ENCODE measurements around the gene KYAT1. TPM values are rescaled to one million over a fixed set of nuclear protein-coding genes. Genes with fewer than 3 reads are reported as not detected.
"Not testable (repeated sequence)": the region's sequence is repeated elsewhere in the genome, so short reads cannot be mapped to it uniquely, and the experiment has no call there.

Gene KYAT1
- total RNA-seq, 1 donor from 2014 or later: 19.5 TPM

GRCh38 chr9:128847803-128848202, 33.9 kb downstream of the KYAT1 start:
- Mint-ChIP-seq H3K27me3 (ENCODE audit: unreplicated experiment) (peaks cover 12% of the 10 kb centered on the region), H3K36me3 (ENCODE audit: unreplicated experiment) (peaks cover 24% of the 10 kb centered on the region), H3K4me3 (ENCODE audit: unreplicated experiment) (no peak overlapping the region), H3K27ac (ENCODE audit: unreplicated experiment) (peak overlapping the region; percentile 19), H3K9me3 (ENCODE audit: unreplicated experiment) (peaks cover 12% of the 10 kb centered on the region), H3K4me1 (ENCODE audit: low read depth, unreplicated experiment) (peaks cover 8% of the 10 kb centered on the region)
- no peak for TF ChIP-seq CTCF (IDR thresholded peaks at IDR 0.05; ENCODE audit: partially characterized antibody, unreplicated experiment)
- no peak for DNase-seq

- Mint-ChIP-seq H3K4me3 (ENCODE audit: unreplicated experiment) (no peak overlapping the region), H3K27me3 (ENCODE audit: unreplicated experiment) (peaks cover 12% of the 10 kb centered on the region), H3K36me3 (ENCODE audit: unreplicated experiment) (peaks cover 24% of the 10 kb centered on the region), H3K9me3 (ENCODE audit: unreplicated experiment) (peaks cover 12% of the 10 kb centered on the region), H3K27ac (ENCODE audit: unreplicated experiment) (no peak overlapping the region), H3K4me1 (ENCODE audit: low read depth, unreplicated experiment) (peaks cover 8% of the 10 kb centered on the region)
- TF ChIP-seq CTCF (IDR thresholded peaks at IDR 0.05; ENCODE audit: partially characterized antibody, unreplicated experiment): no peak
- DNase-seq: no peak
These were observed 35.1 kb downstream of the KYAT1 start for GRCh38 chr9:128846680-128847030.

GRCh38 chr9:128845186-128845931, 36.4 kb downstream of the KYAT1 start:
- TF ChIP-seq CTCF (IDR thresholded peaks at IDR 0.05; ENCODE audit: partially characterized antibody, unreplicated experiment): no peak
- peaks cover 10% of the 10 kb centered on the region for H3K27me3 Mint-ChIP-seq (ENCODE audit: unreplicated experiment)
- peaks cover 8% of the 10 kb centered on the region for H3K4me1 Mint-ChIP-seq (ENCODE audit: low read depth, unreplicated experiment)
- H3K27ac Mint-ChIP-seq (ENCODE audit: unreplicated experiment): peak overlapping the region; percentile 91
- peak overlapping the region; percentile 52 for H3K4me3 Mint-ChIP-seq (ENCODE audit: unreplicated experiment)
- peaks cover 12% of the 10 kb centered on the region for H3K36me3 Mint-ChIP-seq (ENCODE audit: unreplicated experiment)
- DNase-seq: peak; percentile 75
- H3K9me3 Mint-ChIP-seq (ENCODE audit: unreplicated experiment): peaks cover 10% of the 10 kb centered on the region

- H3K36me3 Mint-ChIP-seq (ENCODE audit: unreplicated experiment); DNase-seq; H3K4me1 Mint-ChIP-seq (ENCODE audit: low read depth, unreplicated experiment); H3K9me3 Mint-ChIP-seq (ENCODE audit: unreplicated experiment); H3K27ac Mint-ChIP-seq (ENCODE audit: unreplicated experiment); H3K4me3 Mint-ChIP-seq (ENCODE audit: unreplicated experiment): not testable (repeated sequence)
- peaks cover 10% of the 10 kb centered on the region for H3K27me3 Mint-ChIP-seq (ENCODE audit: unreplicated experiment)
These were observed 38.6 kb downstream of the KYAT1 start for GRCh38 chr9:128843171-128843570.

- H3K36me3 Mint-ChIP-seq (ENCODE audit: unreplicated experiment): no peaks in the 10 kb centered on the region
- peaks cover 7% of the 10 kb centered on the region for H3K9me3 Mint-ChIP-seq (ENCODE audit: unreplicated experiment)
- TF ChIP-seq CTCF (IDR thresholded peaks at IDR 0.05; ENCODE audit: partially characterized antibody, unreplicated experiment): no peak
- H3K4me1 Mint-ChIP-seq (ENCODE audit: low read depth, unreplicated experiment): peaks cover 5% of the 10 kb centered on the region
- H3K27me3 Mint-ChIP-seq (ENCODE audit: unreplicated experiment): peaks cover 10% of the 10 kb centered on the region
- H3K4me3 Mint-ChIP-seq (ENCODE audit: unreplicated experiment): no peak overlapping the region
- no peak for DNase-seq
- no peak overlapping the region for H3K27ac Mint-ChIP-seq (ENCODE audit: unreplicated experiment)
These were observed 39.9 kb downstream of the KYAT1 start for GRCh38 chr9:128841694-128842492.

Measured in glutamatergic neuron (in vitro differentiated cells).